ENCODE measurements around the gene TLE4.

TLE4 gene

GRCh38 chr9:79684059-79684458 is 112.3 kb downstream of the TLE4 start:
- no peaks in the 10 kb centered on the region for H3K9me3 ChIP-seq (ENCODE audit: control insufficient read depth, insufficient read depth, low read length)
- peaks cover 6% of the 10 kb centered on the region; the same call in 1 of the 2 replicates for H3K4me1 ChIP-seq (ENCODE audit: insufficient read depth, low read length)
- no peaks in the 10 kb centered on the region for H3K36me3 ChIP-seq (ENCODE audit: insufficient read depth, low read length)
- H3K9ac ChIP-seq (ENCODE audit: low read depth, low read length): no peak overlapping the region

GRCh38 chr9:79684711-79685575 is 113.2 kb downstream of the TLE4 start:
- no peaks in the 10 kb centered on the region for H3K36me3 ChIP-seq (ENCODE audit: insufficient read depth, low read length)
- H3K9ac ChIP-seq (ENCODE audit: low read depth, low read length): no peak overlapping the region
- no peaks in the 10 kb centered on the region for H3K9me3 ChIP-seq (ENCODE audit: control insufficient read depth, insufficient read depth, low read length)
- peaks cover 6% of the 10 kb centered on the region; the same call in 1 of the 2 replicates for H3K4me1 ChIP-seq (ENCODE audit: insufficient read depth, low read length)

DNA sequence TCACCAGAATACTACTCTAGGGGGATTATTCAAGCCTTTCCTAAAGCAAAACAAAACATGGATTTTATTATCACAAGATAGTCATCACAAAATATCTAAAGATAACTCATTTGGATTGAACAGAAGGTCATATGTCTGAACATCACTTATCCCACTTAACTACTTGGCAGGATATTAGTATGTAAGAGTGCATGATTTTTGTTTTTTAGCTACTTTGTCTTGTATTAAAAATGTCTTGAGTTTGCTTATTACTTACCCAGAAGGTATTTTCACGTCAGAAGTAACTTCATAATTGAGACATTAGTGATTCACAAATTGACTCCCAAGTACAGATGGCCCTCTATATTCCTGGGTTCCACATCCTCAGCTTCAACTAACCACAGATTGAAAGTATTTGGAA is 113.8 kb downstream of the TLE4 start:
- Histone ChIP-seq H3K36me3 (ENCODE audit: insufficient read depth, low read length) (no peaks in the 10 kb centered on the region), H3K4me1 (ENCODE audit: insufficient read depth, low read length) (peaks cover 6% of the 10 kb centered on the region; the same call in 1 of the 2 replicates), H3K9ac (ENCODE audit: low read depth, low read length) (no peak overlapping the region), H3K9me3 (ENCODE audit: control insufficient read depth, insufficient read depth, low read length) (no peaks in the 10 kb centered on the region)

GRCh38 chr9:79686381-79687130 is 114.8 kb downstream of the TLE4 start:
- H3K9me3 ChIP-seq (ENCODE audit: control insufficient read depth, insufficient read depth, low read length): no peaks in the 10 kb centered on the region
- peaks cover 6% of the 10 kb centered on the region; the same call in 1 of the 2 replicates for H3K4me1 ChIP-seq (ENCODE audit: insufficient read depth, low read length)
- no peaks in the 10 kb centered on the region for H3K36me3 ChIP-seq (ENCODE audit: insufficient read depth, low read length)
- no peak overlapping the region for H3K9ac ChIP-seq (ENCODE audit: low read depth, low read length)

- H3K9ac ChIP-seq (ENCODE audit: low read depth, low read length): no peak overlapping the region
- H3K36me3 ChIP-seq (ENCODE audit: insufficient read depth, low read length): no peaks in the 10 kb centered on the region
- H3K9me3 ChIP-seq (ENCODE audit: control insufficient read depth, insufficient read depth, low read length): no peaks in the 10 kb centered on the region
- peaks cover 4% of the 10 kb centered on the region; the same call in 1 of the 2 replicates for H3K4me1 ChIP-seq (ENCODE audit: insufficient read depth, low read length)
These were observed 115.3 kb downstream of the TLE4 start for GRCh38 chr9:79687131-79687447.

GRCh38 chr9:79688363-79688762 is 116.6 kb downstream of the TLE4 start:
- Histone ChIP-seq H3K36me3 (ENCODE audit: insufficient read depth, low read length) (no peaks in the 10 kb centered on the region), H3K9ac (ENCODE audit: low read depth, low read length) (no peak overlapping the region), H3K9me3 (ENCODE audit: control insufficient read depth, insufficient read depth, low read length) (no peaks in the 10 kb centered on the region), H3K4me1 (ENCODE audit: insufficient read depth, low read length) (peaks cover 9% of the 10 kb centered on the region; the same call in 1 of the 2 replicates)

DNA sequence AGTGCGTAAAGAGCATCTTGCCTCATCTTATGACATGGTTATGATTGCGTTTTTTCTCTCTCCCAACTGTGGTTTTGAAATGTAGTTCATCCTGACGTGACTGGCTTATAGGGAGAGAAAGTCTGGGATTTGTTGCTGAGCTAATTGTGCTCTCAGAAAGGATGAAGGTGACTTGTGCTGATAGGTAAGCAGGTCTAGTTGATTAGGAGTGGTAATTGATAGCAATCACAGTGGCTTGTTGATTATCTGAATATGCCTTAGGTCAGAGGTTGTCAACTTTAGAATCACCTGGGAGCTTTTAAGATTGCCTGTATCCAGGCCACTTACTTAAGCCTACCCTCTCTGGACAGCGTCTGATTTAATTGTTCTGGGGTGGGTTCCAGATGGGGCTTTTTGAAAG is 117.8 kb downstream of the TLE4 start:
- Histone ChIP-seq H3K4me1 (ENCODE audit: insufficient read depth, low read length) (peaks cover 20% of the 10 kb centered on the region), H3K9ac (ENCODE audit: low read depth, low read length) (no peak overlapping the region), H3K36me3 (ENCODE audit: insufficient read depth, low read length) (no peaks in the 10 kb centered on the region), H3K9me3 (ENCODE audit: control insufficient read depth, insufficient read depth, low read length) (no peaks in the 10 kb centered on the region)

GRCh38 chr9:79691496-79691895 is 119.7 kb downstream of the TLE4 start:
- Histone ChIP-seq H3K4me1 (ENCODE audit: insufficient read depth, low read length) (peaks cover 31% of the 10 kb centered on the region), H3K36me3 (ENCODE audit: insufficient read depth, low read length) (no peaks in the 10 kb centered on the region), H3K9ac (ENCODE audit: low read depth, low read length) (no peak overlapping the region), H3K9me3 (ENCODE audit: control insufficient read depth, insufficient read depth, low read length) (no peaks in the 10 kb centered on the region; the same call in 1 of the 2 replicates)

DNA sequence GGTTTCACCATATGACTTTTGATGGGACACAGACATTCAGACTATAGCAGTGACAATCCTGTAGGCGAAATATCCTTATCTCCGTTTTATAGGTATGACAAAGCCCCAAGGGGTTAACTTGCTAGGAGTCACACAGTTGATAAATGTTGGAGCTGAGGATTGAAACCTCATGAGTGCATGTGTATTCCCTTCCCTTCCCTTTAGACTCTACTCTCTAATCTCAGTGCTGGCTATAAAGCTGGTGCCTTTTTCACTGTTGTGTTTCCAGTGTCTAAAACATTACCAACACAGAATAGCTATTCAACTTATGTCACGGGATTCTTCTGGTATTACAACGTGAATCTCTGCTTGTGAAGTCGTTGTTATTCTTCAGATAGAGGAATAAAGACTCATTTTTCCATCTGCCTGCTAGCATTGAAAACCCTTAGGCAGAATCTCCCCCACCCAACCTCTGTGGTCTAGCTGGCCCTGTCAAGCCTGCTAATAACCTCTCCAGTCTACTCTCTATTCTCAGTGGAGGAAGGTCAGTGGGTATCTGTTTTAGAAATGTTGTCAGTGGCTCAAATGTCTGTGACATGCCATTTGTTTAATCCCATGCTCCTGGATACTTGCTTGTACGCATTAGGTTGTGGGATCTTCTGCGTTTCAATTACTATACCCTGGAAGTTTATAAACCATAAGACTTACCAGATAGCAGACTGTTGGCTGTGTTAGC is 121.2 kb downstream of the TLE4 start:
- Histone ChIP-seq H3K9me3 (ENCODE audit: control insufficient read depth, insufficient read depth, low read length) (no peaks in the 10 kb centered on the region; the same call in 1 of the 2 replicates), H3K9ac (ENCODE audit: low read depth, low read length) (no peak overlapping the region), H3K36me3 (ENCODE audit: insufficient read depth, low read length) (no peaks in the 10 kb centered on the region), H3K4me1 (ENCODE audit: insufficient read depth, low read length) (peaks cover 33% of the 10 kb centered on the region)

DNA sequence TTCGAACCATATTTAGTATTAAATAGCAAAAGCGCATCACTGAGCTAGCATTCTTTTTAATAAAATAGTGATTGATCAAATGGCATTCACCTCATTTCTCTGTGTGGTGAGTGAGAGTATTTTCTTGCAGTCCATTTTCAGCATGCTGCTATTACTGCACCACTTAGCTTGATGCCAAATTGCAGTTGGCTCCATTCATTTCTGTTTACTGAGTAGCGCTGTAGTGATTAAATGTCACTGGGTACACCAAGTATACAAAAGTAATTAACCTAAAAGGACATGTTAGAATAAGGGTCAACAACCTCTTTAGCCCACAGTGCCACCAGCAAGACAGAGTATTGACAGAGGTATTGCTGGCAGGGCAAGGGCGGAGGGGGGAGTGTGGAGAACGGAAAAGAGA is 122.0 kb downstream of the TLE4 start:
- no peaks in the 10 kb centered on the region for H3K36me3 ChIP-seq (ENCODE audit: insufficient read depth, low read length)
- H3K9ac ChIP-seq (ENCODE audit: low read depth, low read length): no peak overlapping the region
- peaks cover 33% of the 10 kb centered on the region for H3K4me1 ChIP-seq (ENCODE audit: insufficient read depth, low read length)
- no peaks in the 10 kb centered on the region; the same call in 1 of the 2 replicates for H3K9me3 ChIP-seq (ENCODE audit: control insufficient read depth, insufficient read depth, low read length)

GRCh38 chr9:79694208-79694607 is 122.4 kb downstream of the TLE4 start:
- no peaks in the 10 kb centered on the region; the same call in 1 of the 2 replicates for H3K9me3 ChIP-seq (ENCODE audit: control insufficient read depth, insufficient read depth, low read length)
- peaks cover 33% of the 10 kb centered on the region for H3K4me1 ChIP-seq (ENCODE audit: insufficient read depth, low read length)
- H3K36me3 ChIP-seq (ENCODE audit: insufficient read depth, low read length): no peaks in the 10 kb centered on the region
- no peak overlapping the region for H3K9ac ChIP-seq (ENCODE audit: low read depth, low read length)

DNA sequence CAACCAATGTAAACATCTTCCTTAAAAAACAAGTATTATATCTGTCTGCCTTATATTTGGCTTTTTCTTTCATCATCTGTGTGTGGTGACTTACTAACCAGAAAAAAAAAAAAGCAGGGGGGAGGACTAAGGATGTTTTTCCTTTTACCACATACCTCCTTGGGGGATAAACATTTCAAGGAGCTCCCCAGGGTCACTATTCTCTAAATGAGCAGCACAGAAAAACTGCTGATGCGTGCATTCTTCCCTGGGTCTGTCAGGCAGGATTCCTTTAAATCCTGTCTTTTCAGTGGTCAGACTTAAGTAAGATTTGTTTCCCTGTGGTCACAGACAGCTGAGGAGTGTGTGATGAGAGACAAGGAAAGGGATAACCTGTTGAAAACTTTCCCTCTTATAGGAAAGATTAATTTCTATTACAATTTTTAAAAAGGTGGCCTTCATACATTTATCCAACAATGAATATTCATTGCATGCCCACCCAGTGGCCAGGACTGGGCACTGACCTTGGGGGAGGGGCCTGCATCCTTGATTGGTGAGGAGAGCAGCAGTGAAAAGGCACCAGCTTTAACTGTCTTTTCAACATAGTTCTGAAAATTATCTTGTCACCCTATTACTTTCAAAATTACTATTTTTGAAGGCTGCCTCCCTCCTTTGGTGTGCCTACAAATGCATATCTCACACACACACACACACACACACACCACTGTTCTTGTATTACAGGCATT is 123.1 kb downstream of the TLE4 start:
- H3K36me3 ChIP-seq (ENCODE audit: insufficient read depth, low read length): no peaks in the 10 kb centered on the region
- H3K9ac ChIP-seq (ENCODE audit: low read depth, low read length): no peak overlapping the region
- peaks cover 33% of the 10 kb centered on the region for H3K4me1 ChIP-seq (ENCODE audit: insufficient read depth, low read length)
- H3K9me3 ChIP-seq (ENCODE audit: control insufficient read depth, insufficient read depth, low read length): no peaks in the 10 kb centered on the region; the same call in 1 of the 2 replicates

- H3K36me3 ChIP-seq (ENCODE audit: insufficient read depth, low read length): no peaks in the 10 kb centered on the region
- H3K9ac ChIP-seq (ENCODE audit: low read depth, low read length): no peak overlapping the region
- H3K4me1 ChIP-seq (ENCODE audit: insufficient read depth, low read length): peaks cover 33% of the 10 kb centered on the region
These were observed 123.9 kb downstream of the TLE4 start for GRCh38 chr9:79695531-79696175.

More at GRCh38 chr9:79695531-79696175, 123.9 kb downstream of the TLE4 start:
- no peaks in the 10 kb centered on the region; the same call in 1 of the 2 replicates for H3K9me3 ChIP-seq (ENCODE audit: control insufficient read depth, insufficient read depth, low read length)
